K562 (cell line): ENCODE results near the gene KCTD18.

Experiments
- CEBPB ChIP-seq: fragments of 450-650 bp; IDR thresholded peaks from 2 replicates; pipeline ENCODE4 v1.6.1; 2016; ENCODE audit warnings: missing genetic modification characterization, missing compliant biosample characterization
- MAZ ChIP-seq, 2 experiments: fragments of 450-650 bp in 1 of 2; sonication (generic) in 1 of 2; formaldehyde crosslinking; IDR thresholded peaks in 1 of 2; conservative IDR thresholded peaks in 1 of 2; 2 replicates each; pipeline versions ENCODE4 v1.4.0 to v1.5.0; 2020; ENCODE audit warnings: mild to moderate bottlenecking in 1 of 2, missing genetic modification reagents in 1 of 2
- ZFP1 ChIP-seq: fragments of 450-650 bp; formaldehyde crosslinking; IDR thresholded peaks from 2 replicates; pipeline ENCODE4 v1.4.0; 2020; ENCODE audit warnings: mild to moderate bottlenecking, mixed read lengths
- ZNF217 ChIP-seq: sonication (generic); formaldehyde crosslinking; IDR thresholded peaks from 2 replicates; pipeline ENCODE4 v1.8.0; 2022; ENCODE audit warnings: mild to moderate bottlenecking, missing genetic modification reagents
- ZNF589 ChIP-seq: fragments of 200-800 bp; sonication (Bioruptor generic); IDR thresholded peaks from 2 replicates; pipeline ENCODE4 v1.6.1; 2016; ENCODE audit warnings: low read depth, missing genetic modification characterization, missing compliant biosample characterization
- TF ChIP-seq, protein P1 (sequence below): fragments of 450-650 bp; IDR thresholded peaks from 2 replicates; pipeline ENCODE4 v1.6.1; 2018; ENCODE audit not compliant: partially characterized antibody

DNA sequence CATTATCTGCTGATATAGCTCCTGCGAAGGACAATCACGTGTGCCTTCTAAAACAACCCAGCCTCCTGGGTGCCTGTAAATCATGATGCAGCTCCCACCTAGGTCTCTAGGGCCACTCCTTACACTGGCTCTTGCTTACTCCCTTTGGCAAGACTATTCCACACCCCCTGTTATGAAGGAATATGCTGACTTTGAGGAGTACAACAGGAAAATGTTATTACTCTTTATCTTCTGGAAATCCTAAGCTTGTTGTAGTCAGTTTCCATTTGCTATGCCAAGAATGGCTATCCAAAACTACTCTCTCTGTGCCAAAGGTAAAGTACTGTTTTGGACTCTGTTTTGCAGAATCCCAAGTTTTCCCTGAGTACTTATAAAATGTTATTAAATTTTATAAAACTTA is 23.9 kb upstream of the KCTD18 start:
- TF ChIP-seq MAZ (CRISPR knock-in tag; conservative IDR thresholded peaks at IDR 0.05 in 1 of 2, IDR thresholded peaks at IDR 0.05 in 1 of 2) (no peak), CEBPB (tag) (no peak), ZNF217 (no peak), ZFP1 (no peak), ZNF589 (CRISPR knock-in tag) (no peak)
- TF ChIP-seq, protein P1, sequence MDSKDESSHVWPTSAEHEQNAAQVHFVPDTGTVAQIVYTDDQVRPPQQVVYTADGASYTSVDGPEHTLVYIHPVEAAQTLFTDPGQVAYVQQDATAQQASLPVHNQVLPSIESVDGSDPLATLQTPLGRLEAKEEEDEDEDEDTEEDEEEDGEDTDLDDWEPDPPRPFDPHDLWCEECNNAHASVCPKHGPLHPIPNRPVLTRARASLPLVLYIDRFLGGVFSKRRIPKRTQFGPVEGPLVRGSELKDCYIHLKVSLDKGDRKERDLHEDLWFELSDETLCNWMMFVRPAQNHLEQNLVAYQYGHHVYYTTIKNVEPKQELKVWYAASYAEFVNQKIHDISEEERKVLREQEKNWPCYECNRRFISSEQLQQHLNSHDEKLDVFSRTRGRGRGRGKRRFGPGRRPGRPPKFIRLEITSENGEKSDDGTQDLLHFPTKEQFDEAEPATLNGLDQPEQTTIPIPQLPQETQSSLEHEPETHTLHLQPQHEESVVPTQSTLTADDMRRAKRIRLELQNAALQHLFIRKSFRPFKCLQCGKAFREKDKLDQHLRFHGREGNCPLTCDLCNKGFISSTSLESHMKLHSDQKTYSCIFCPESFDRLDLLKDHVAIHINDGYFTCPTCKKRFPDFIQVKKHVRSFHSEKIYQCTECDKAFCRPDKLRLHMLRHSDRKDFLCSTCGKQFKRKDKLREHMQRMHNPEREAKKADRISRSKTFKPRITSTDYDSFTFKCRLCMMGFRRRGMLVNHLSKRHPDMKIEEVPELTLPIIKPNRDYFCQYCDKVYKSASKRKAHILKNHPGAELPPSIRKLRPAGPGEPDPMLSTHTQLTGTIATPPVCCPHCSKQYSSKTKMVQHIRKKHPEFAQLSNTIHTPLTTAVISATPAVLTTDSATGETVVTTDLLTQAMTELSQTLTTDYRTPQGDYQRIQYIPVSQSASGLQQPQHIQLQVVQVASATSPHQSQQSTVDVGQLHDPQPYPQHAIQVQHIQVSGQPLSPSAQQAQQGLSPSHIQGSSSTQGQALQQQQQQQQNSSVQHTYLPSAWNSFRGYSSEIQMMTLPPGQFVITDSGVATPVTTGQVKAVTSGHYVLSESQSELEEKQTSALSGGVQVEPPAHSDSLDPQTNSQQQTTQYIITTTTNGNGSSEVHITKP = no peak
